Measurements from ENCODE around the gene GALNT16. TPM values are rescaled to one million over a fixed set of nuclear protein-coding genes. Genes with fewer than 3 reads are reported as not detected.

Gene GALNT16
- total RNA-seq, 1 donor from 2014 or later = 6.2 TPM

- Mint-ChIP-seq H3K27me3 (ENCODE audit: low read depth, unreplicated experiment) (no peaks in the 10 kb centered on the region), H3K27ac (ENCODE audit: unreplicated experiment) (no peak overlapping the region), H3K4me3 (ENCODE audit: unreplicated experiment) (no peak overlapping the region), H3K36me3 (ENCODE audit: low read depth, unreplicated experiment) (peaks cover 14% of the 10 kb centered on the region), H3K9me3 (ENCODE audit: unreplicated experiment) (no peaks in the 10 kb centered on the region), H3K4me1 (ENCODE audit: low read depth, unreplicated experiment) (peaks cover 13% of the 10 kb centered on the region)
- no peak for DNase-seq (ENCODE audit: low read depth)
- no peaks in the 10 kb centered on the region for H3K27me3 ChIP-seq (ENCODE audit: insufficient read depth, low read length)
- no peak overlapping the region for H2AFZ ChIP-seq (ENCODE audit: low read depth, low read length)
- H3K79me2 ChIP-seq (ENCODE audit: insufficient read depth, low read length) = peaks cover 99% of the 10 kb centered on the region
- FAIRE-seq = no peak
- TF ChIP-seq EZH2 (IDR thresholded peaks at IDR 0.05; ENCODE audit: insufficient read depth, low read length) = no peak
- H3K9me3 ChIP-seq (ENCODE audit: insufficient read depth, low read depth, low read length) = no peaks in the 10 kb centered on the region
- peaks cover 10% of the 10 kb centered on the region for H3K4me1 ChIP-seq (ENCODE audit: insufficient read depth, low read length)
- peaks cover 43% of the 10 kb centered on the region for H3K36me3 ChIP-seq (ENCODE audit: insufficient read depth, low read length)
- H3K4me3 ChIP-seq (ENCODE audit: insufficient read depth, low read depth, low read length) = no peak overlapping the region
- H3K27ac ChIP-seq (ENCODE audit: low read depth, low read length) = no peak overlapping the region
- H3K4me2 ChIP-seq (ENCODE audit: low read length) = no peak overlapping the region
- H3K9ac ChIP-seq (ENCODE audit: low read length) = no peak overlapping the region
- H4K20me1 ChIP-seq (ENCODE audit: insufficient read depth, low read length) = peaks cover 82% of the 10 kb centered on the region
Measured at GRCh38 chr14:69392481-69392880, 132.5 kb downstream of the GALNT16 start.

- Mint-ChIP-seq H3K36me3 (ENCODE audit: low read depth, unreplicated experiment) (peaks cover 9% of the 10 kb centered on the region), H3K4me1 (ENCODE audit: low read depth, unreplicated experiment) (peaks cover 19% of the 10 kb centered on the region)
Measured at GRCh38 chr14:69395929-69396328, 136.0 kb downstream of the GALNT16 start.

GRCh38 chr14:69398053-69398817 lies 138.3 kb downstream of the GALNT16 start, which contains the start of the genes ERH and SLC39A9:
Gene ERH, minus strand, starts transcription at chr14:69398299. Its CDS starts 66 bp downstream, at chr14:69398233.
Gene SLC39A9, plus strand, starts transcription at chr14:69398692. Its CDS starts 678 bp downstream, at chr14:69399370.
- H3K36me3 Mint-ChIP-seq (ENCODE audit: low read depth, unreplicated experiment) = peaks cover 3% of the 10 kb centered on the region
- H3K27ac Mint-ChIP-seq (ENCODE audit: unreplicated experiment) = peak within 1 kb of the TSS; percentile 97
- H3K4me3 Mint-ChIP-seq (ENCODE audit: unreplicated experiment) = peak within 1 kb of the TSS; percentile 94
- peaks cover 20% of the 10 kb centered on the region for H3K4me1 Mint-ChIP-seq (ENCODE audit: low read depth, unreplicated experiment)
- Histone ChIP-seq H3K4me1 (ENCODE audit: insufficient read depth, low read length) (peaks cover 34% of the 10 kb centered on the region), H4K20me1 (ENCODE audit: insufficient read depth, low read length) (peaks cover 63% of the 10 kb centered on the region), H3K27me3 (ENCODE audit: insufficient read depth, low read length) (no peaks in the 10 kb centered on the region), H3K4me2 (ENCODE audit: low read length) (peak within 1 kb of the TSS; percentile 89), H3K4me3 (ENCODE audit: insufficient read depth, low read depth, low read length) (peak within 1 kb of the TSS; percentile 85), H3K27ac (ENCODE audit: low read depth, low read length) (peak within 1 kb of the TSS; percentile 95), H3K79me2 (ENCODE audit: insufficient read depth, low read length) (peaks cover 96% of the 10 kb centered on the region), H3K36me3 (ENCODE audit: insufficient read depth, low read length) (peaks cover 23% of the 10 kb centered on the region), H3K9ac (ENCODE audit: low read length) (peak within 1 kb of the TSS; percentile 100), H3K9me3 (ENCODE audit: insufficient read depth, low read depth, low read length) (no peaks in the 10 kb centered on the region), H2AFZ (ENCODE audit: low read depth, low read length) (peak within 1 kb of the TSS; percentile 84)
- DNase-seq (ENCODE audit: low read depth) (peak; percentile 95), FAIRE-seq (peak; percentile 59)
- no peak for TF ChIP-seq EZH2 (IDR thresholded peaks at IDR 0.05; ENCODE audit: insufficient read depth, low read length)
- TF ChIP-seq CTCF (IDR thresholded peaks at IDR 0.05; ENCODE audit: insufficient read depth, low read depth, low read length) = no peak
- no peaks in the 10 kb centered on the region for H3K27me3 Mint-ChIP-seq (ENCODE audit: low read depth, unreplicated experiment)
- no peaks in the 10 kb centered on the region for H3K9me3 Mint-ChIP-seq (ENCODE audit: unreplicated experiment)

More at GRCh38 chr14:69395929-69396328, 136.0 kb downstream of the GALNT16 start:
- Histone ChIP-seq H4K20me1 (ENCODE audit: insufficient read depth, low read length) (peaks cover 67% of the 10 kb centered on the region), H2AFZ (ENCODE audit: low read depth, low read length) (no peak overlapping the region), H3K4me3 (ENCODE audit: insufficient read depth, low read depth, low read length) (no peak overlapping the region), H3K4me1 (ENCODE audit: insufficient read depth, low read length) (peaks cover 24% of the 10 kb centered on the region), H3K36me3 (ENCODE audit: insufficient read depth, low read length) (peaks cover 37% of the 10 kb centered on the region), H3K27me3 (ENCODE audit: insufficient read depth, low read length) (no peaks in the 10 kb centered on the region), H3K27ac (ENCODE audit: low read depth, low read length) (no peak overlapping the region), H3K79me2 (ENCODE audit: insufficient read depth, low read length) (peaks cover 96% of the 10 kb centered on the region), H3K9ac (ENCODE audit: low read length) (no peak overlapping the region), H3K4me2 (ENCODE audit: low read length) (peak overlapping the region; percentile 89), H3K9me3 (ENCODE audit: insufficient read depth, low read depth, low read length) (no peaks in the 10 kb centered on the region)
- Mint-ChIP-seq H3K4me3 (ENCODE audit: unreplicated experiment) (peak overlapping the region; percentile 29), H3K27me3 (ENCODE audit: low read depth, unreplicated experiment) (no peaks in the 10 kb centered on the region), H3K27ac (ENCODE audit: unreplicated experiment) (no peak overlapping the region), H3K9me3 (ENCODE audit: unreplicated experiment) (no peaks in the 10 kb centered on the region)
- no peak for DNase-seq (ENCODE audit: low read depth)
- TF ChIP-seq EZH2 (IDR thresholded peaks at IDR 0.05; ENCODE audit: insufficient read depth, low read length) (no peak), CTCF (IDR thresholded peaks at IDR 0.05; ENCODE audit: insufficient read depth, low read depth, low read length) (no peak)
- no peak for FAIRE-seq

Measured in astrocyte (in vitro differentiated cells and primary cell).